OCI-LY1 (cell line): ENCODE data around the gene CCDC33.

ENCODE experiments used
- H2AFZ ChIP-seq: fragments of 200-600 bp; sonication (generic), shearing (Covaris generic); 2 replicates; pipeline ENCODE4 v1.6.0; 2014; ENCODE audit warnings: antibody characterized with exemption, mild to moderate bottlenecking, low read length
- H3F3A ChIP-seq: fragments of 200-600 bp; sonication (generic), shearing (Covaris generic); 2 replicates; pipeline ENCODE4 v1.6.0; 2014; ENCODE audit warnings: mild to moderate bottlenecking, antibody characterized with exemption, low read length, moderate library complexity; ENCODE audit not compliant: insufficient read depth
- H3K27ac ChIP-seq: fragments of 200-600 bp; sonication (generic); 2 replicates; pipeline ENCODE4 v1.5.1; 2014; ENCODE audit warnings: low read length, mixed run types, mild to moderate bottlenecking, low read depth; ENCODE audit not compliant: poor library complexity, severe bottlenecking
- H3K27me3 ChIP-seq: fragments of 200-600 bp; sonication (generic); 2 replicates; pipeline ENCODE4 v1.6.0; 2014; ENCODE audit warnings: antibody characterized with exemption, mild to moderate bottlenecking, low read length, moderate library complexity; ENCODE audit not compliant: insufficient read depth
- H3K36me3 ChIP-seq: fragments of 200-600 bp; sonication (generic); 2 replicates; pipeline ENCODE4 v1.6.1; 2014; ENCODE audit warnings: mild to moderate bottlenecking, antibody characterized with exemption, low read length, moderate library complexity, mixed read lengths; ENCODE audit not compliant: insufficient read depth
- H3K4me1 ChIP-seq: fragments of 200-600 bp; sonication (generic); 2 replicates; pipeline ENCODE4 v1.5.1; 2014; ENCODE audit warnings: mild to moderate bottlenecking, low read length, moderate library complexity; ENCODE audit not compliant: insufficient read depth, severe bottlenecking
- H3K4me2 ChIP-seq: fragments of 200-600 bp; sonication (generic), shearing (Covaris generic); 2 replicates; pipeline ENCODE4 v1.6.1; 2014; ENCODE audit warnings: low read length
- H3K4me3 ChIP-seq: fragments of 200-600 bp; sonication (generic); 2 replicates; pipeline ENCODE4 v1.5.1; 2014; ENCODE audit warnings: low read length, low read depth, mild to moderate bottlenecking, mixed read lengths; ENCODE audit not compliant: poor library complexity, severe bottlenecking
- H3K79me2 ChIP-seq: fragments of 200-600 bp; shearing (Covaris generic); 2 replicates; pipeline ENCODE4 v1.6.1; 2016; ENCODE audit warnings: mixed run types, low read length, mixed read lengths; ENCODE audit not compliant: insufficient read depth
- H3K9ac ChIP-seq: fragments of 200-600 bp; sonication (generic), shearing (Covaris generic); 2 replicates; pipeline ENCODE4 v1.6.1; 2014; ENCODE audit warnings: mild to moderate bottlenecking, low read length, mixed read lengths
- H3K9me2 ChIP-seq: fragments of 200-600 bp; sonication (generic), shearing (Covaris generic); 2 replicates; pipeline ENCODE4 v1.6.1; 2014; ENCODE audit warnings: low read depth, mild to moderate bottlenecking, low read length, mixed read lengths
- H3K9me3 ChIP-seq: fragments of 200-600 bp; shearing (Covaris generic); 2 replicates; pipeline ENCODE4 v1.6.1; 2014; ENCODE audit warnings: low read length, mixed read lengths
- H4K20me1 ChIP-seq: fragments of 200-600 bp; sonication (generic), shearing (Covaris generic); 2 replicates; pipeline ENCODE4 v1.6.0; 2016; ENCODE audit warnings: mild to moderate bottlenecking, low read length; ENCODE audit not compliant: insufficient read depth
- EZH2 ChIP-seq: fragments of 200-600 bp; sonication (generic), shearing (Covaris generic); IDR thresholded peaks from 2 replicates; pipeline ENCODE4 v1.8.0; 2017; ENCODE audit warnings: borderline replicate concordance, mixed run types, mild to moderate bottlenecking, antibody characterized with exemption, low read length, moderate library complexity, mixed read lengths
- TF ChIP-seq, protein P1 (sequence below): fragments of 200-600 bp; sonication (generic), shearing (Covaris generic); IDR thresholded peaks from 2 replicates; pipeline ENCODE4 v1.5.1; 2017; ENCODE audit warnings: mild to moderate bottlenecking, antibody characterized with exemption, low read length, moderate library complexity, mixed read lengths

CCDC33 gene

DNA sequence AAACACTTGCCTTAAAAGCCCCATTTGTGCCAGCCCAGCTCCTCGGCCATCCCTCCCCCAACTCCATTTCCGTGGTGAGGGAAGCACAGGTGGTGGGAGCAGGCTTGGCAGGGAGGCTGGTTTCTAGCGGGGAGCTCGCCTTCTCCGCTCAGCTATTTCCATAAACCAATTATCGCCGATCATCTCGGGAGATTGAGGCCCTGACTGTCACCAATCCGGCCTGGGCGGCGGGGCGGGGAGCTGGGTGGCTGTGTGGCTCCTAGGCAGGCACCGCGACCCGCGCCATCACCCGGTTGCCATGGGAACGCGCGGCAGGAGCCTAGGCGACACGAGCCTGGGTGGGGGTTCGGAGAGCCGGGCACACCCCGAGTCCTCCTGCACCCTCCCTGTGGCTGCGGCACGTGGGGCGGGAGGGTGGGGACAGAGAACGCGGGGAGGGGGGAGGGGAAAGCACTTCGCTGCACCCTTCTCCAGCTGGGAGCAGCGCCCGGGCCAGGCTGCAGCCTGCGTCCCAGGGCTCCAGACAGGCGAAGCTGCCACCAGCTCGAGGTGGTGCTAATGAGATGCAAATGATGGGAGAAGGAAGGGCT, 9.3 kb downstream of the CCDC33 start:
- no peaks in the 10 kb centered on the region for H3K9me3 ChIP-seq
- no peak overlapping the region for H3K4me2 ChIP-seq
- H2AFZ ChIP-seq = no peak overlapping the region
- no peaks in the 10 kb centered on the region for H3K36me3 ChIP-seq
- TF ChIP-seq, protein P1, sequence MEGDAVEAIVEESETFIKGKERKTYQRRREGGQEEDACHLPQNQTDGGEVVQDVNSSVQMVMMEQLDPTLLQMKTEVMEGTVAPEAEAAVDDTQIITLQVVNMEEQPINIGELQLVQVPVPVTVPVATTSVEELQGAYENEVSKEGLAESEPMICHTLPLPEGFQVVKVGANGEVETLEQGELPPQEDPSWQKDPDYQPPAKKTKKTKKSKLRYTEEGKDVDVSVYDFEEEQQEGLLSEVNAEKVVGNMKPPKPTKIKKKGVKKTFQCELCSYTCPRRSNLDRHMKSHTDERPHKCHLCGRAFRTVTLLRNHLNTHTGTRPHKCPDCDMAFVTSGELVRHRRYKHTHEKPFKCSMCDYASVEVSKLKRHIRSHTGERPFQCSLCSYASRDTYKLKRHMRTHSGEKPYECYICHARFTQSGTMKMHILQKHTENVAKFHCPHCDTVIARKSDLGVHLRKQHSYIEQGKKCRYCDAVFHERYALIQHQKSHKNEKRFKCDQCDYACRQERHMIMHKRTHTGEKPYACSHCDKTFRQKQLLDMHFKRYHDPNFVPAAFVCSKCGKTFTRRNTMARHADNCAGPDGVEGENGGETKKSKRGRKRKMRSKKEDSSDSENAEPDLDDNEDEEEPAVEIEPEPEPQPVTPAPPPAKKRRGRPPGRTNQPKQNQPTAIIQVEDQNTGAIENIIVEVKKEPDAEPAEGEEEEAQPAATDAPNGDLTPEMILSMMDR = no peak
- no peak for TF ChIP-seq EZH2
- H3K9me2 ChIP-seq = no peaks in the 10 kb centered on the region
- no peaks in the 10 kb centered on the region for H3K27me3 ChIP-seq
- H3K79me2 ChIP-seq = no peaks in the 10 kb centered on the region
- no peaks in the 10 kb centered on the region for H3F3A ChIP-seq
- H4K20me1 ChIP-seq = no peaks in the 10 kb centered on the region
- no peak overlapping the region for H3K27ac ChIP-seq
- no peak overlapping the region for H3K9ac ChIP-seq
- H3K4me3 ChIP-seq = no peak overlapping the region
- H3K4me1 ChIP-seq = no peaks in the 10 kb centered on the region

DNA sequence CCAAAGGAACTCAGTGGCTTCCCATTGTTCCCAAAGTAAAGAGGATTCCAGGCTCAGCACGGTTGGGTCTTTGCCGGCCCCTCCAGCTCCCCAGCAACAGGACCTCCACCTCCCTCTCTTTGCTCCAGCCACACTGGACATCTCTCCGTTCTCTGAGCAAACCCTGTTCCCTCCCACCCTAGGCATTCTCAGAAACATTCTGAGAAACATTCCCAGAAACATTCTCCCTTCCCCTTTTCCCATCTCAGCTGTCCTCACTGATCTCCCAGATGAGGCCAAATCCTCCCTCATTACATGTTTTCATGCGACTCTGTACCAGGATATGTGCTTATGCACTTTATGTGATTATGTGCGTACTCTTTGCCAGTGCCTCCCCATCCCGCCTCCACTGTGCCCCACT, 14.1 kb downstream of the CCDC33 start:
- H3K27me3 ChIP-seq = no peaks in the 10 kb centered on the region

DNA sequence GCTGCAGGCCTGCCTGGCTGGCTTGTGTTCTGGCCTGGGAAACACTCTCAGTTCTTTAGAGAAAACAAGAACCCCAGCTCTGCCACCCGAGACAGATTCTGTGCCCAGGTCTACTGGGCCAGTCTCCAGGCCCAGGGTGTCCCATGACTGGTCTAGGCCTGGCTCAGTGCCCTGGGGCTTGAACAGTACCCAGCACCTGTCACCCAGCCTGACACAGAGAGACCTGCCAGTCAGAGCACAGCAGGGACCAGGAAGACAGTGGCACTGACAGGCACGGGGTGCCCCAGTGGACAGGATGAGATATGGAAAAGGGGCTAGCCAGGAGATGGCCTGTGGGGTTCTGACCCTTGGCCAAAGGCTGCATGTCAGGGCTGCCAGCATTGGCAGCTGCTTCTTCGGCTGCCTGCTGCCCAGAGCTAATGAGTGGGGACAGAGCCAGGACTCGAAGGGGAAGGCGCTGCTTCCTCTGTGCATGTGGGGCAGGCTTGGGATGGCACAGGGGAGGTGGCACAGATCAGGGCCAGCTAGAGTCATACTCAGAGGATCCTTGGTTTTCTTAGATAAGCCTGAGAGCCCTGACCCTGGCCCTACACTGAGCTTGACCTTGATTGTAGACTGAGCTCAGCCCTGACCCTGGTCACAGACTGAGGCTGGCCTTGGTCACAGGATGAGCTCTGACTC, 15.1 kb downstream of the CCDC33 start:
- Histone ChIP-seq H3K4me1 (no peaks in the 10 kb centered on the region), H3K9me3 (no peaks in the 10 kb centered on the region), H3K4me2 (no peak overlapping the region), H3K79me2 (no peaks in the 10 kb centered on the region), H3K9me2 (no peaks in the 10 kb centered on the region), H3K36me3 (no peaks in the 10 kb centered on the region), H3K27me3 (no peaks in the 10 kb centered on the region), H3K9ac (no peak overlapping the region), H3K4me3 (no peak overlapping the region), H2AFZ (no peak overlapping the region), H4K20me1 (no peaks in the 10 kb centered on the region), H3F3A (no peaks in the 10 kb centered on the region), H3K27ac (no peak overlapping the region)
- TF ChIP-seq, protein P1 = no peak
- TF ChIP-seq EZH2 = no peak

More for the DNA sequence above, 14.1 kb downstream of the CCDC33 start:
- Histone ChIP-seq H3K9me2 (no peaks in the 10 kb centered on the region), H4K20me1 (no peaks in the 10 kb centered on the region), H3K9ac (no peak overlapping the region), H3K79me2 (no peaks in the 10 kb centered on the region), H3K4me2 (no peak overlapping the region), H2AFZ (no peak overlapping the region), H3K9me3 (no peaks in the 10 kb centered on the region), H3K4me1 (no peaks in the 10 kb centered on the region), H3K36me3 (no peaks in the 10 kb centered on the region), H3K27ac (no peak overlapping the region), H3F3A (no peaks in the 10 kb centered on the region), H3K4me3 (no peak overlapping the region)
- TF ChIP-seq, protein P1 = no peak
- TF ChIP-seq EZH2 = no peak
